HEK293 (cell line): Measurements from ENCODE around the gene TNFRSF9.

Experiments used
- BCL11A ChIP-seq: fragments of 450-650 bp; formaldehyde crosslinking; IDR thresholded peaks from 2 replicates; pipeline ENCODE4 v1.5.1; 2016; ENCODE audit warnings: low read depth, missing biosample characterization, missing genetic modification characterization
- KLF7 ChIP-seq: fragments of 450-650 bp; formaldehyde crosslinking; IDR thresholded peaks from 2 replicates; pipeline ENCODE4 v1.5.1; 2016; ENCODE audit warnings: missing biosample characterization, missing genetic modification characterization, borderline replicate concordance
- KLF9 ChIP-seq: fragments of 450-650 bp; formaldehyde crosslinking; IDR thresholded peaks from 2 replicates; pipeline ENCODE4 v1.5.1; 2016; ENCODE audit warnings: missing biosample characterization, missing genetic modification characterization, low read depth
- REPIN1 ChIP-seq: fragments of 450-650 bp; formaldehyde crosslinking; IDR thresholded peaks from 2 replicates; pipeline ENCODE4 v1.5.1; 2017; ENCODE audit warnings: missing biosample characterization, missing genetic modification characterization, low read depth
- SCRT2 ChIP-seq: fragments of 450-650 bp; formaldehyde crosslinking; IDR thresholded peaks from 2 replicates; pipeline ENCODE4 v1.5.1; 2016; ENCODE audit warnings: missing biosample characterization, missing genetic modification characterization
- SETDB1 ChIP-seq: IDR thresholded peaks from one replicate; pipeline ENCODE4 v1.6.1; 2017; ENCODE audit warnings: mild to moderate bottlenecking, low read length, moderate library complexity, mixed read lengths; ENCODE audit not compliant: insufficient read length
- SP3 ChIP-seq: fragments of 450-650 bp; formaldehyde crosslinking; IDR thresholded peaks from 2 replicates; pipeline ENCODE4 v1.5.1; 2016; ENCODE audit warnings: missing biosample characterization, missing genetic modification characterization
- TCF7L2 ChIP-seq: IDR thresholded peaks from 2 replicates; pipeline ENCODE4 v1.6.1; 2011; ENCODE audit warnings: low read depth, mild to moderate bottlenecking, inconsistent platforms, low read length, moderate library complexity, borderline replicate concordance
- YY1 ChIP-seq: fragments of 450-650 bp; formaldehyde crosslinking; IDR thresholded peaks from 2 replicates; pipeline ENCODE4 v1.5.1; 2018; ENCODE audit warnings: missing biosample characterization, missing genetic modification characterization
- YY2 ChIP-seq: fragments of 450-650 bp; formaldehyde crosslinking; IDR thresholded peaks from 2 replicates; pipeline ENCODE4 v1.5.1; 2016; ENCODE audit warnings: missing biosample characterization, missing genetic modification characterization
- ZBTB44 ChIP-seq: fragments of 450-650 bp; IDR thresholded peaks from 2 replicates; pipeline ENCODE4 v1.5.1; 2018; ENCODE audit warnings: missing biosample characterization, mild to moderate bottlenecking, missing genetic modification characterization
- ZBTB48 ChIP-seq: fragments of 450-650 bp; formaldehyde crosslinking; IDR thresholded peaks from 2 replicates; pipeline ENCODE4 v1.5.1; 2016; ENCODE audit warnings: missing biosample characterization, missing genetic modification characterization
- ZBTB6 ChIP-seq: fragments of 450-650 bp; formaldehyde crosslinking; IDR thresholded peaks from 2 replicates; pipeline ENCODE4 v1.5.1; 2017; ENCODE audit warnings: missing biosample characterization, missing genetic modification characterization
- ZBTB7A ChIP-seq: fragments of 450-650 bp; formaldehyde crosslinking; IDR thresholded peaks from 2 replicates; pipeline ENCODE4 v1.5.1; 2016; ENCODE audit warnings: low read depth, missing biosample characterization, missing genetic modification characterization
- ZFHX2 ChIP-seq: fragments of 450-650 bp; formaldehyde crosslinking; conservative IDR thresholded peaks from 2 replicates; pipeline ENCODE4 v1.5.1; 2016; ENCODE audit warnings: missing biosample characterization, missing genetic modification characterization
- ZNF10 ChIP-seq: fragments of 450-650 bp; formaldehyde crosslinking; IDR thresholded peaks from 2 replicates; pipeline ENCODE4 v1.5.1; 2017; ENCODE audit warnings: missing biosample characterization, missing genetic modification characterization
- ZNF138 ChIP-seq: fragments of 450-650 bp; formaldehyde crosslinking; IDR thresholded peaks from 2 replicates; pipeline ENCODE4 v1.5.1; 2016; ENCODE audit warnings: missing biosample characterization, missing genetic modification characterization, borderline replicate concordance
- ZNF146 ChIP-seq: fragments of 450-650 bp; formaldehyde crosslinking; IDR thresholded peaks from 2 replicates; pipeline ENCODE4 v1.5.1; 2016; ENCODE audit warnings: missing biosample characterization, missing genetic modification characterization
- ZNF155 ChIP-seq: fragments of 450-650 bp; formaldehyde crosslinking; IDR thresholded peaks from 2 replicates; pipeline ENCODE4 v1.5.1; 2016; ENCODE audit warnings: missing biosample characterization, missing genetic modification characterization
- ZNF16 ChIP-seq: fragments of 450-650 bp; formaldehyde crosslinking; IDR thresholded peaks from 2 replicates; pipeline ENCODE4 v1.5.1; 2016; ENCODE audit warnings: low read depth, missing biosample characterization, missing genetic modification characterization
- ZNF184 ChIP-seq: fragments of 450-650 bp; IDR thresholded peaks from 2 replicates; pipeline ENCODE4 v1.5.1; 2018; ENCODE audit warnings: missing biosample characterization, mild to moderate bottlenecking, missing genetic modification characterization
- ZNF221 ChIP-seq: fragments of 450-650 bp; formaldehyde crosslinking; IDR thresholded peaks from 2 replicates; pipeline ENCODE4 v1.5.1; 2017; ENCODE audit warnings: missing biosample characterization, missing genetic modification characterization, borderline replicate concordance
- ZNF239 ChIP-seq: fragments of 450-650 bp; formaldehyde crosslinking; IDR thresholded peaks from 2 replicates; pipeline ENCODE4 v1.5.1; 2016; ENCODE audit warnings: missing biosample characterization, missing genetic modification characterization
- ZNF302 ChIP-seq: fragments of 450-650 bp; formaldehyde crosslinking; IDR thresholded peaks from 2 replicates; pipeline ENCODE4 v1.5.1; 2016; ENCODE audit warnings: missing biosample characterization, missing genetic modification characterization, low read depth
- ZNF311 ChIP-seq: fragments of 450-650 bp; formaldehyde crosslinking; IDR thresholded peaks from 2 replicates; pipeline ENCODE4 v1.5.1; 2017; ENCODE audit warnings: missing biosample characterization, missing genetic modification characterization, borderline replicate concordance
- ZNF354C ChIP-seq: fragments of 450-650 bp; formaldehyde crosslinking; IDR thresholded peaks from 2 replicates; pipeline ENCODE4 v1.5.1; 2016; ENCODE audit warnings: missing biosample characterization, missing genetic modification characterization, low read depth, borderline replicate concordance
- ZNF37A ChIP-seq: fragments of 450-650 bp; IDR thresholded peaks from 2 replicates; pipeline ENCODE4 v1.5.1; 2018; ENCODE audit warnings: missing biosample characterization, missing genetic modification characterization
- ZNF433 ChIP-seq: fragments of 450-650 bp; formaldehyde crosslinking; IDR thresholded peaks from 2 replicates; pipeline ENCODE4 v1.5.1; 2016; ENCODE audit warnings: missing biosample characterization, missing genetic modification characterization, low read depth
- ZNF48 ChIP-seq: fragments of 450-650 bp; formaldehyde crosslinking; IDR thresholded peaks from 2 replicates; pipeline ENCODE4 v1.5.1; 2016; ENCODE audit warnings: missing biosample characterization, missing genetic modification characterization
- ZNF623 ChIP-seq: fragments of 450-650 bp; formaldehyde crosslinking; IDR thresholded peaks from 2 replicates; pipeline ENCODE4 v1.5.1; 2016; ENCODE audit warnings: missing biosample characterization, missing genetic modification characterization
- ZNF645 ChIP-seq: fragments of 450-650 bp; formaldehyde crosslinking; IDR thresholded peaks from 2 replicates; pipeline ENCODE4; 2016; ENCODE audit warnings: missing biosample characterization, missing genetic modification characterization
- ZNF654 ChIP-seq: fragments of 450-650 bp; formaldehyde crosslinking; IDR thresholded peaks from 2 replicates; pipeline ENCODE4 v1.5.1; 2016; ENCODE audit warnings: low read depth, missing biosample characterization, missing genetic modification characterization
- ZNF660 ChIP-seq: fragments of 450-650 bp; IDR thresholded peaks from 2 replicates; pipeline ENCODE4 v1.5.1; 2018; ENCODE audit warnings: missing biosample characterization, mild to moderate bottlenecking, missing genetic modification characterization
- ZNF670 ChIP-seq: fragments of 450-650 bp; formaldehyde crosslinking; IDR thresholded peaks from 2 replicates; pipeline ENCODE4 v1.5.1; 2016; ENCODE audit warnings: missing biosample characterization, missing genetic modification characterization, low read depth
- ZNF785 ChIP-seq: fragments of 450-650 bp; formaldehyde crosslinking; IDR thresholded peaks from 2 replicates; pipeline ENCODE4 v1.5.1; 2016; ENCODE audit warnings: missing biosample characterization, missing genetic modification characterization
- ZNF830 ChIP-seq: fragments of 450-650 bp; IDR thresholded peaks from 2 replicates; pipeline ENCODE4 v1.5.0; 2018; ENCODE audit warnings: missing biosample characterization, missing genetic modification characterization, low read depth, mild to moderate bottlenecking, moderate library complexity
- ZNF843 ChIP-seq: fragments of 450-650 bp; formaldehyde crosslinking; IDR thresholded peaks from 2 replicates; pipeline ENCODE4 v1.5.1; 2016; ENCODE audit warnings: missing biosample characterization, missing genetic modification characterization

Gene TNFRSF9

GRCh38 chr1:7961216-7962013 lies 20.8 kb upstream of the TNFRSF9 start, which contains the start of gene PARK7 (continued):
- TF ChIP-seq BCL11A (tag by site-specific recombination) (0 out of 2 replicates have a peak, but pooled peaks have one; percentile 20), ZBTB48 (tag by site-specific recombination) (peak; percentile 86), YY1 (0 out of 2 replicates have a peak, but pooled peaks have one; percentile 22), ZNF354C (tag by site-specific recombination) (no peak), ZNF433 (tag by site-specific recombination) (no peak), ZNF311 (tag by site-specific recombination) (no peak), REPIN1 (tag by site-specific recombination) (no peak), ZNF10 (no peak), ZBTB6 (tag by site-specific recombination) (peak; percentile 77), KLF7 (tag by site-specific recombination) (no peak; the same call in 1 of the 2 replicates), SCRT2 (tag by site-specific recombination) (peak; percentile 25; the same call in 1 of the 2 replicates), KLF9 (tag by site-specific recombination) (peak; percentile 38; the same call in 1 of the 2 replicates), ZNF155 (tag by site-specific recombination) (no peak), ZFHX2 (peak; percentile 90), ZNF146 (peak; percentile 11; the same call in 1 of the 2 replicates), ZNF830 (tag by site-specific recombination) (no peak), ZNF843 (tag by site-specific recombination) (no peak; the same call in 1 of the 2 replicates), ZBTB44 (tag by site-specific recombination) (no peak), ZBTB7A (tag by site-specific recombination) (no peak; the same call in 1 of the 2 replicates), ZNF16 (tag by site-specific recombination) (no peak), ZNF670 (no peak), ZNF645 (no peak), YY2 (tag by site-specific recombination) (no peak; the same call in 1 of the 2 replicates), SETDB1 (peak; percentile 30), ZNF785 (tag by site-specific recombination) (no peak), ZNF221 (tag by site-specific recombination) (no peak), SP3 (tag by site-specific recombination) (peak; percentile 74), ZNF48 (no peak), TCF7L2 (no peak; the same call in 1 of the 2 replicates), ZNF138 (tag by site-specific recombination) (no peak), ZNF623 (tag by site-specific recombination) (peak; percentile 48; the same call in 1 of the 2 replicates), ZNF37A (no peak), ZNF654 (no peak), ZNF660 (tag by site-specific recombination) (peak; percentile 83), ZNF239 (tag by site-specific recombination) (no peak), ZNF184 (tag by site-specific recombination) (peak; percentile 9; the same call in 1 of the 2 replicates), ZNF302 (tag by site-specific recombination) (no peak)
